ENCODE results near the gene TNFAIP8L3. TPM values are rescaled to one million over a fixed set of nuclear protein-coding genes. Genes with fewer than 3 reads are reported as not detected.

Gene TNFAIP8L3
- total and polyA plus RNA-seq, 4 donors = 0.44 to 4.9 (median 1.3) TPM

DNA sequence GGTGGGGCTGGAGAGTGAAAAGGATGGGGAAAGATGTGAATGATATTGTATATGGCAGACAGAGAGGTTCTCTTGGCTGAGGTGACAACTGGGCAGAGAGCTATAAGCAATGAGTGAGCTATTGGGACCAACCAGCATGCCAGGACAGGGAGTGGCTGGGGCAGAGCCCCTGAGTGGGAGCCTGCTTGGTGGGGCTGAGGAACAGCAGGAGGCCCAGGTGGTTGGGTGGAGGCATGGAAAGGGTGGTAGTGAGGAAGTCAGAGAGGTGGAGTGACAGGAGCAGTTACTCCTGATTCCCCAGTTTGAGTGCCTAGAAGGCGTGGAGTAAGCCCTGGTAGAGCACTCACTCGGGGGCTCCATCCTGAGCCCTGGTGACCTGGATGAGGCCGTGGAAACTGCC lies 15.5 kb upstream of the TNFAIP8L3 start (continued):
- TF ChIP-seq, protein P1, sequence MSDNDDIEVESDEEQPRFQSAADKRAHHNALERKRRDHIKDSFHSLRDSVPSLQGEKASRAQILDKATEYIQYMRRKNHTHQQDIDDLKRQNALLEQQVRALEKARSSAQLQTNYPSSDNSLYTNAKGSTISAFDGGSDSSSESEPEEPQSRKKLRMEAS (IDR thresholded peaks at IDR 0.05) = no peak
- no peak for TF ChIP-seq HNF4G (IDR thresholded peaks at IDR 0.05)
- no peak for TF ChIP-seq ZBTB33 (IDR thresholded peaks at IDR 0.05)
- TF ChIP-seq FOXA2 (IDR thresholded peaks at IDR 0.05) = no peak
- no peak for TF ChIP-seq SP1 (IDR thresholded peaks at IDR 0.05)
- TF ChIP-seq FOXA1 (IDR thresholded peaks at IDR 0.05) = no peak

DNA sequence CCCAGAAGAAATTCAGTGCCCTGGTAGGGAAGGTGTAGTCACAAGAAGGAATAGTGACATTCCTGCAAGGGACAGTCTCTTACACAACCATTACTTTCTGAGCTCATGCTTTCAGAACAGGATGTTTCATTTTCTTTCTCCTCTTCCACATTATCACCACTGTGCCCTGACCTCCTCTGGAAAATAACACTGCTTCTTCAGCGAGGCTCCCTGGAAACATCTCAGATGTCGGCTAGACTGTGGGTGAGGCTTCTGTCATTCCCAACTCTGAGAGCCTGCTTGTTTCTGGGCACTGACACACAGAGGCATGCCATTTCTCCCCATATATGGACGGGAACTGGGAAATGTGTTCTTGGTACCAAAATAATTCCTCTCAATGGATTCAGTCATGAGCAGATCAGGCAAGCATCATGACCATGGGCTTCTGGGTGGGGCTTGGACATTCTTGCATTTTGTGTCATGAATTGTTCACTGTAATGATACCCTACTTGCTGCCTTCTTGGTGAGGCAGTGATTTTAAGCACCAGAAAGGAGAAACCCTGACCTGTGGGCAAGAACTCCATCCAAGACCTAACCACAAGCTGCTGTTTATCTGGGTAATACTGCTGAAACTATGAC lies 14.3 kb upstream of the TNFAIP8L3 start:
- WGBS = 69% methylated on average over 3 of the region's 3 CpGs
- Histone ChIP-seq H3K36me3 (ENCODE audit: control insufficient read depth in 4 of 4, insufficient read depth in 3 of 4, low read depth in 1 of 4, low read length in 3 of 4) (no peaks in the 10 kb centered on the region), H3K9ac (ENCODE audit: low read depth in 1 of 2, low read length in 2 of 2) (no peak overlapping the region), H3K4me3 (ENCODE audit: low read depth in 1 of 3, low read length in 3 of 3) (no peak overlapping the region), H3K27ac (ENCODE audit: low read depth in 1 of 2, low read length in 2 of 2) (peak overlapping the region in 1 of 2 donors; percentile 10), H3K27me3 (ENCODE audit: control insufficient read depth in 4 of 4, insufficient read depth in 4 of 4, low read length in 3 of 4) (peaks cover 0 to 7% (median 0%) of the 10 kb centered on the region in 4 donors), H3K4me1 (ENCODE audit: control insufficient read depth in 4 of 4, insufficient read depth in 4 of 4, low read length in 3 of 4) (no peaks in the 10 kb centered on the region), H3K9me3 (ENCODE audit: control insufficient read depth in 4 of 4, low read length in 3 of 4) (no peaks in the 10 kb centered on the region)
- no peak for DNase-seq (ENCODE audit: low spot score)
- TF ChIP-seq HNF4A (conservative IDR thresholded peaks at IDR 0.05) (no peak), ZBTB33 (IDR thresholded peaks at IDR 0.05) (no peak), SP1 (IDR thresholded peaks at IDR 0.05) (peak; percentile 33), FOXA1 (IDR thresholded peaks at IDR 0.05) (no peak), YY1 (IDR thresholded peaks at IDR 0.05) (no peak), JUND (IDR thresholded peaks at IDR 0.05) (no peak), RAD21 (IDR thresholded peaks at IDR 0.05) (no peak), NR2F2 (IDR thresholded peaks at IDR 0.05) (peak; percentile 57), RXRA (IDR thresholded peaks at IDR 0.05) (peak in 1 of 2 donors; percentile 6), FOXA2 (IDR thresholded peaks at IDR 0.05) (no peak), GABPA (IDR thresholded peaks at IDR 0.05 in 1 of 2, conservative IDR thresholded peaks at IDR 0.05 in 1 of 2) (no peak), HNF4G (IDR thresholded peaks at IDR 0.05) (no peak)
- TF ChIP-seq, protein P1 (IDR thresholded peaks at IDR 0.05) = no peak
- TF ChIP-seq, protein P2, sequence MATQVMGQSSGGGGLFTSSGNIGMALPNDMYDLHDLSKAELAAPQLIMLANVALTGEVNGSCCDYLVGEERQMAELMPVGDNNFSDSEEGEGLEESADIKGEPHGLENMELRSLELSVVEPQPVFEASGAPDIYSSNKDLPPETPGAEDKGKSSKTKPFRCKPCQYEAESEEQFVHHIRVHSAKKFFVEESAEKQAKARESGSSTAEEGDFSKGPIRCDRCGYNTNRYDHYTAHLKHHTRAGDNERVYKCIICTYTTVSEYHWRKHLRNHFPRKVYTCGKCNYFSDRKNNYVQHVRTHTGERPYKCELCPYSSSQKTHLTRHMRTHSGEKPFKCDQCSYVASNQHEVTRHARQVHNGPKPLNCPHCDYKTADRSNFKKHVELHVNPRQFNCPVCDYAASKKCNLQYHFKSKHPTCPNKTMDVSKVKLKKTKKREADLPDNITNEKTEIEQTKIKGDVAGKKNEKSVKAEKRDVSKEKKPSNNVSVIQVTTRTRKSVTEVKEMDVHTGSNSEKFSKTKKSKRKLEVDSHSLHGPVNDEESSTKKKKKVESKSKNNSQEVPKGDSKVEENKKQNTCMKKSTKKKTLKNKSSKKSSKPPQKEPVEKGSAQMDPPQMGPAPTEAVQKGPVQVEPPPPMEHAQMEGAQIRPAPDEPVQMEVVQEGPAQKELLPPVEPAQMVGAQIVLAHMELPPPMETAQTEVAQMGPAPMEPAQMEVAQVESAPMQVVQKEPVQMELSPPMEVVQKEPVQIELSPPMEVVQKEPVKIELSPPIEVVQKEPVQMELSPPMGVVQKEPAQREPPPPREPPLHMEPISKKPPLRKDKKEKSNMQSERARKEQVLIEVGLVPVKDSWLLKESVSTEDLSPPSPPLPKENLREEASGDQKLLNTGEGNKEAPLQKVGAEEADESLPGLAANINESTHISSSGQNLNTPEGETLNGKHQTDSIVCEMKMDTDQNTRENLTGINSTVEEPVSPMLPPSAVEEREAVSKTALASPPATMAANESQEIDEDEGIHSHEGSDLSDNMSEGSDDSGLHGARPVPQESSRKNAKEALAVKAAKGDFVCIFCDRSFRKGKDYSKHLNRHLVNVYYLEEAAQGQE (IDR thresholded peaks at IDR 0.05) = no peak
- TF ChIP-seq, protein P3, sequence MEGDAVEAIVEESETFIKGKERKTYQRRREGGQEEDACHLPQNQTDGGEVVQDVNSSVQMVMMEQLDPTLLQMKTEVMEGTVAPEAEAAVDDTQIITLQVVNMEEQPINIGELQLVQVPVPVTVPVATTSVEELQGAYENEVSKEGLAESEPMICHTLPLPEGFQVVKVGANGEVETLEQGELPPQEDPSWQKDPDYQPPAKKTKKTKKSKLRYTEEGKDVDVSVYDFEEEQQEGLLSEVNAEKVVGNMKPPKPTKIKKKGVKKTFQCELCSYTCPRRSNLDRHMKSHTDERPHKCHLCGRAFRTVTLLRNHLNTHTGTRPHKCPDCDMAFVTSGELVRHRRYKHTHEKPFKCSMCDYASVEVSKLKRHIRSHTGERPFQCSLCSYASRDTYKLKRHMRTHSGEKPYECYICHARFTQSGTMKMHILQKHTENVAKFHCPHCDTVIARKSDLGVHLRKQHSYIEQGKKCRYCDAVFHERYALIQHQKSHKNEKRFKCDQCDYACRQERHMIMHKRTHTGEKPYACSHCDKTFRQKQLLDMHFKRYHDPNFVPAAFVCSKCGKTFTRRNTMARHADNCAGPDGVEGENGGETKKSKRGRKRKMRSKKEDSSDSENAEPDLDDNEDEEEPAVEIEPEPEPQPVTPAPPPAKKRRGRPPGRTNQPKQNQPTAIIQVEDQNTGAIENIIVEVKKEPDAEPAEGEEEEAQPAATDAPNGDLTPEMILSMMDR (IDR thresholded peaks at IDR 0.05; ENCODE audit: low read depth, low read length, missing input control) = no peak

Data from liver (tissue), 9 donors.